Activated CD8-positive, alpha-beta memory T cell treated with anti-CD3 and anti-CD28 coated beads for 36 hours (primary cell): ENCODE measurements around the gene ARHGAP12. TPM values are rescaled to one million over a fixed set of nuclear protein-coding genes. Genes with fewer than 3 reads are reported as not detected.
"Not testable (repeated sequence)": the region's sequence is repeated elsewhere in the genome, so short reads cannot be mapped to it uniquely, and the experiment has no call there.

ENCODE experiments used
- CTCF ChIA-PET: fragments of 350-600 bp; sonication (Branson Sonifier 250); formaldehyde crosslinking; loops from one replicate; lab custom pipeline; 2021; ENCODE audit warnings: antibody characterized with exemption; lab: Charles Lee
- POLR2A ChIA-PET: fragments of 350-600 bp; sonication (Branson Sonifier 250); formaldehyde crosslinking; loops from one replicate; lab custom pipeline; 2021; ENCODE audit warnings: antibody characterized with exemption; lab: Charles Lee
- total RNA-seq, 2 experiments: library from RNA; stranded (reverse); gene quantifications; one replicate each; pipeline ENCODE4 v1.2.3, GENCODE V29; 2021

The ARHGAP12 gene
- total RNA-seq, 2 experiments from 2014 or later: 2.7 to 3.2 TPM

DNA sequence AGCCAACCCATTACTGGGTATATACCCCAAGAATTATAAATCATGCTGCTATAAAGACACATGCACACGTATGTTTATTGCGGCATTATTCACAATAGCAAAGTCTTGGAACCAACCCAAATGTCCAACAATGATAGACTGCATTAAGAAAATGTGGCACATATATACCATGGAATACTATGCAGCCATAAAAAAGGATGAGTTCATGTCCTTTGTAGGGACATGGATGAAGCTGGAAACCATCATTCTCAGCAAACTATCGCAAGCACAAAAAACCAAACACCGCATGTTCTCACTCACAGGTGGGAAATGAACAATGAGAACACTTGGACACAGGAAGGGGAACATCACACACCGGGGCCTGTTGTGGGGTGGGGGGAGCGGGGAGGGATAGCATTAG is 32.9 kb downstream of the ARHGAP12 start:
- POLR2A ChIA-PET, CTCF ChIA-PET: not testable (repeated sequence)

DNA sequence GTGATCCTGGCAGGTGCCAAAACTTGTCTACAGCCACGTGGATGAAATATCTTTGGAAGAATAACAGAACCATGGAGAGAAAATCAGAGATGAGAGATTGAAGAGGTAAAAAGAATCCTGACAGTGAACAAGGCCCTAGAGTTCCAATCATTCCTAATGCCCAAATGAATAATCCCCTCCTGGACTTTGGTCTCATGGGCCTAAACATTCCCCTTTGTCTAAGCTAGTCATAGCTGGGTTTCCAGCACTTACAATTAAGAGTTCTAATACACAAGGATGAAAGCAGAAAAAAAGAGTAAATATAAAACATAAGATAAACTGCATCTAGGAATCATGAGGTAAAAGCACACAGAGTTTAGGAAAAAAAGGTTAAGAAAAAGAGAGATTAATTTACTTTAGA is 40.2 kb downstream of the ARHGAP12 start:
- ChIA-PET CTCF (interaction anchor here (0.6 kb wide), 1 partner anchor 1820 kb away, joined by 5 read pairs; no protein-coding TSS in a partner anchor), POLR2A (no interaction called here)

DNA sequence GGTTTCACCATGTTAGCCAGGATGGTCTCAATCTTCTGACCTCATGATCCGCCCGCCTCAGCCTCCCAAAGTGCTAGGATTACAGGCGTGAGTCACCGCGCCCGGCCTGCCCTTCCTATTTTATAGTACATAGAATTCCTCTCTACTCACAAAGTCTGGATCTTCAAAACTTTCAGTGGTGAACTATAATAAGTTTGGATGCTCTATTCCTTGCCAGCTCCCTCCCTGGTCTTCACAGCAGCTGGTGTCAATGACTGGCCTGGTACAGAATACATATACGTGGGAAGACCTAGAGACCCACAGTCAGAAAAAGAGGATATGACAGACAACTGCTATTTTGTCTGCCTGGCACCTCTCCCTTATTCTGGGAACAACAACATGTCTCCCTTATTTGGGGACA is 40.8 kb downstream of the ARHGAP12 start:
- POLR2A ChIA-PET: no interaction called here

DNA sequence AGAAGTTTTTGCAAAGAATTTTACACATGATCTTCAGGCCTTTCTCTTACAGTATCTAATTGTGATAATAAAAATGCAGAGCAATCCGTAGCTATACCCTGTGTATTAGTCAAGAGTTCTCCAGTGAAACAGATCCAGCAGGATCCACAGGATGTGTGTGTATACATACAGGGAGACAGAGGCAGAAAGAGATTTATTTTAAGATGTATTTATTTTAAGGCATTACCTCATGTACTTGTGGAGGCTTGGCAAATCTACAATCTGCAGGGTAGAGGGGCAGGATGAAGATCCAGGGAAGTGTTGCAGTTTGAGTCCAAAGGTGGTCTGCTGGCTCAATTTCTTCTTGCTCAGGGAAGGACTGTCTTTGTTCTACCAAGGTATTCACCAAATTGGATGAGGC is 41.7 kb downstream of the ARHGAP12 start:
- ChIA-PET CTCF (no interaction called here), POLR2A (no interaction called here)

More for the DNA sequence above, 40.8 kb downstream of the ARHGAP12 start:
- CTCF ChIA-PET: no interaction called here

DNA sequence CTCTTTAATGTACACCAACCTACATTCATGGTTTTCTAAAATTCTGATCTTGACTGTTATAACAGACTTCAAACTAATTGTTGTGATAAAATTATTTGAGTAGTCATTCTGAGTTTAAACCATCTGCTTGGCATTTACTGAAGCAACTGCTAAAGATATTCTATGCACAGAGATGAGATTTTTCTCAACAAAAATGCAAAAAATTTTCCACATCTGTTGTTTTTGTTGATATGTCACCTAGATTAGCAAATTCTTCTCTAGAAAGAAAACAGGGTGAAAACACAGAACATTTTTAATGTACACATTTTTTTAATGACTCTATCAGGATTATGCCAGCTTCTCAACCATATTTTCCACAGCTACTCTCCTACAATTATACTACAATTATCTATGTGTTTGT is 42.7 kb downstream of the ARHGAP12 start:
- CTCF ChIA-PET: no interaction called here
- POLR2A ChIA-PET: no interaction called here

DNA sequence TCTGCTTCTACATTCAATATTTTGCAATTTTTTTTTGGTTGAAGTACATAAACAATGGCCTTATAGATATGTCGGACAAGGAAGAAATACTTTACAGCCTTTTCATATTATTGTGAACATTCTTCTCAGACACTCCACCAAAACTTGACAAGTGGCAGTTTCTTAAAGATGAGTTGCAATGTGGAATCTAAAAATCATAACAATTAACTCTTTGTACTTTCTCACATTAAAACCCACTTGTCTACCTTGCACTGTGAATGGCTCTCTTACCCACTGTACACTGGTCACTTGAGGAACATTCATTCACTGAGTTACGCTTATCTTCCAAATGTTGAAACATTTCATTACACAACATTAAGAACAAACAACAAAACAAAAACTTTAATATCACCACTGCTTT is 44.2 kb downstream of the ARHGAP12 start:
- ChIA-PET POLR2A (no interaction called here), CTCF (no interaction called here)

DNA sequence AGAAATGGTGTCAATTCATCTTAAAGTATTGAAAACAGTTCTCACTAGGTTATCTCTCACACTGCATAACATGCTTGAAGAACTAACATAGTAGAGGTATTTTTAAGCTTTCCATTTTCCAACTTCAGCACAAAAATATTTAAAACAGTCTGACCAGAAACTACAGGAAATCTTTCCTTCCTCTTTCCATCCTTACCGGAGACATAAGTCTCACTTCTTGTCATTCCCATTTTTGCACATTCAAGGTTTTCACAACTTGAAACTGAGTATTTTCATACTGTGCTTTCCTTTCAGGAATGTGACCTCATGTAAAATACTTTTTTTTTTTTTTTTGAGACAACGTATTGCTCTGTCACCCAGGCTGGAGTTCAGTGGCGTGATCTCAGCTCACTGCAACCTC is 45.2 kb downstream of the ARHGAP12 start:
- POLR2A ChIA-PET: no interaction called here

DNA sequence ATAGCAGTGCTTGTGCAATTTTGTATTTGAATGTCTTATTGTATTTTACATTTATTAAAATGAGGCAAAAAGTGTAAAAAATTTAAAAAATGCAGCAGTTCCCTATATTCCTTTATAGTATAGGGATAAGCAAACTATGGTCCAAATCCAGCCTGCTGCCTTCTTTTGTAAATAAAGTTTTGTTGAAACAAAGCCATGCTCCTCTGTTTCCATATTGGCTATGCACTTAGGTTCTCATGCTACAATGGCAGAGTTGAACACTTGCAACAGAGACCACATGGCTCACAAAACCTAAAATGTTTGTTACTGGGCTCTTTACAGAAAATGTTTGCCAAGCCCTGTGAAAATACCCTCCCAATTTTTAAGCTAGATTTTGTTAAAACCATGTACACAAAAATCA is 50.1 kb downstream of the ARHGAP12 start:
- CTCF ChIA-PET: interaction anchor here (0.9 kb wide), 1 partner anchor 16 kb away, joined by 5 read pairs; no protein-coding TSS in a partner anchor
- POLR2A ChIA-PET: no interaction called here

More for the DNA sequence above, 45.2 kb downstream of the ARHGAP12 start:
- CTCF ChIA-PET: no interaction called here

DNA sequence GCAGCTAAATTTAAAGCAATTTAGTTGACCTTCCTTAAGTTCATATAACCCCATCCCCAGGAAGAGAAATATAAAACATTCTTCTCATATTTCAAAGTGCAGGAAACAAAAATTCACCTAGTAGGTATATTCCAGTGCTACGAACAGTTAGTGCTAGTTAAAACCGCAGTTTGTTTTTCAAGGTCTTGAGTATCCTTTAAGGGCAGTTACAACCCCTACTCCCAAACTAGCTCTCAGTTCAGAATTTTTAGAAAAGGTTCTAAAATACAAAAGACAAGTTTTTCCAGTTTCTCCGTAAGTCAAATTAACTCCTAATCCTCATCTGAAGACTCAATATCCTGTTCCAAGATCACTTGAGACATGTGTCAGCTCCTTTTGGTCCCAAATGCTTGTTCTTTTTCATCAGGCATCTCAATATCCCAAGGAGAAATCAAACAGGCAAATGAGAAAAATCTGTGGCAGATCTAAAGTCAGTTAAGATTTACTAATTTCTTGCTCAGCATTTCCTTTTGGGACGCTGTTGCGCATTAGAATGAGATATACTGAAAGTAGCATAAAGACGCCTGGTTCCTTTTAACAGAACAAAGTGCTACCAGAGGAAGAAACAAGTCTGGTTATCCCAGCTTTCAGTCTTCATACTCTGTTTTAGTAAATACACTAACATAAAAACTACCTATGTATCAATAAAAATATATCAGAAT is 51.8 kb downstream of the ARHGAP12 start:
- ChIA-PET POLR2A (no interaction called here), CTCF (interaction anchor here (0.5 kb wide), 1 partner anchor 794 kb away, joined by 3 read pairs; no protein-coding TSS in a partner anchor)

DNA sequence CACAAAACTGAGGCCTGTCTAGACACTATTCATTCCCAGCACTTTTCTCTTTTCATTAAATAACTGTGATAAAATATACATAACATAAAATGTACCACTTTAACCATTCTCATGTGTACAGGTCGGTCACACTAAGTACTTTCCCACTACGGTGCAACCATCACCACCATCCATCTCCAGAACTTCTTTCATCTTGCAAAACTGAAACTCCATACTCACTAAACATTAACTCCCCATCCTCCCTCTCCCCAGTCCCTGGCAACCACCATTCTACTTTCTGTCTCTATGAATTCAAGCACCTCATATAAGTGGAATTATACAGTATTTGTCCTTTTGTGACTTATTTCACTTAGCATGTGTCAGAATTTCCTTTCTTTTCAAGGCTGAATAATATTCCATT is 53.0 kb downstream of the ARHGAP12 start:
- POLR2A ChIA-PET: no interaction called here
- CTCF ChIA-PET: interaction anchor here (0.7 kb wide), 1 partner anchor 22 kb away, joined by 3 read pairs; no protein-coding TSS in a partner anchor

DNA sequence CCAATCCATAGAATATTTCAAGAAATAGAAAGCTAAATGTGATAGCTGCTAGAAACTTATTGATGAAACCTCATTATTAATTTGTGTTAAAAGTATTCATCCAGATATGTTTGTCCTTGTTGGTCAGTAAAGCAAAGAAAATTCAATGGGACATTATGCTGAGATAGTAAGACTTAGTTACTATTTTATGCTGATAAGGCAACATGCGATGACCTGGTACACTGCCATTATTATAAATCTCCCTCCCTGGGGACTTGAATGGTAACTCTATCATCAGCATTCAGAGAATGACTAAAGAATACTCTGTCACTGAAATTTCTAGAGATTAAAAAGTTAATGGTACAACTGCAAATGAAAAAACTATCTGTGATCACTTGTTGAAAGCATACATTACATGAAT is 54.9 kb downstream of the ARHGAP12 start:
- CTCF ChIA-PET: no interaction called here

DNA sequence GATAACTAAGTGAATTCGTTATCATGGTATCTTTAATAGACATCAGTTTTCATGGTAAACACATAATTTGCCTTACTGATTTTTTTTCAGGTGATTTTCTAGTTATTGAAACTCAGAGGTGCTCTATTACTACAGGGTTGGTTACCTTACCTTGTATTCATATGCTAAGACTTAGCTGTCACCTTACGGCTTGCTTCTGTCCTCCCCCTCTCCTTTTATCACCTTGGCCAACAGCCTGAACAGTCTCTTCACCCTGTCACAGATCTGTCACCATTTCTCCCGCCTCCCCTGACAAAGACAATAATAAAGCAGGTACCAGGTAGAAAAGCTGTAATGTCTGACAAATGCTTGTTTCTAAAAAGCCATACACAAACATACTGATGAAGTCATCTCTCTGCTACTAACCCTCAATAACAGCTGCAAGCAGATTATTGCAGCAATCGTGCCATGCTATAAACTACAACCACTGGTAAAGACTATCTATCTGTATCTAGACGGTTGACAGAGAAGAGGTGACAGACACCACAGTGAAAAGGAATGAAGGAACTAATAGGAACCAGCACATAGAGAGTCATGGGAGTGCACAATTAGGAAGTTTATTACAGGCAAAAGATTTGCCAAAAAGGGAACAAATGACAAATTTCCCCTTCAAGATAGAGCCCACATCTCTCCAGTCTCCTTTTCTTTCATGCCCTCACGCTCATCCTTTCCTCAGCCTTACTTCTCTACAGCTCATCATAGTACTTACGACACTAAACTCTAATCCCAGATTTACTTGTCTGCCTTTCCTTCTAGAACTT is 57.2 kb downstream of the ARHGAP12 start:
- ChIA-PET CTCF (no interaction called here), POLR2A (no interaction called here)

More for the DNA sequence above, 54.9 kb downstream of the ARHGAP12 start:
- POLR2A ChIA-PET: no interaction called here

DNA sequence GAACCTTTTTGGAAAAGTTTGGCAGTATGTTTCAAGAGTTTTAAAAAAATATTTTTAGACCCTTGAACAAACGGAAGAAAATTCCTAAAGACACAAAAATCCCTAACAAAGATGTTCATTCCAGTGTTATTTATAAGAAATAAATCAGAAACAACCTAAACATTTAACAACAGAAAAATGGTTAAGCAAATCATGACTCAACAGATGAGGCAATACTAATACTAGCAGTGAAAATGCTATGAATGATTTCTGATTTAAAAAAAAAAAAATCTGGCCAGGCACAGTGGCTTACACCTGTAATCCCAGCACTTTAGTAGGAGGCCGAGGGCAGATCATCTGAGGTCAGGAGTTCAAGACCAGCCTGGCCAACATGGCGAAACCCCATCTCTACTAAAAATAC is 61.0 kb downstream of the ARHGAP12 start:
- POLR2A ChIA-PET: no interaction called here
- CTCF ChIA-PET: interaction anchor here (0.7 kb wide), 1 partner anchor 497 kb away, joined by 3 read pairs; no protein-coding TSS in a partner anchor

DNA sequence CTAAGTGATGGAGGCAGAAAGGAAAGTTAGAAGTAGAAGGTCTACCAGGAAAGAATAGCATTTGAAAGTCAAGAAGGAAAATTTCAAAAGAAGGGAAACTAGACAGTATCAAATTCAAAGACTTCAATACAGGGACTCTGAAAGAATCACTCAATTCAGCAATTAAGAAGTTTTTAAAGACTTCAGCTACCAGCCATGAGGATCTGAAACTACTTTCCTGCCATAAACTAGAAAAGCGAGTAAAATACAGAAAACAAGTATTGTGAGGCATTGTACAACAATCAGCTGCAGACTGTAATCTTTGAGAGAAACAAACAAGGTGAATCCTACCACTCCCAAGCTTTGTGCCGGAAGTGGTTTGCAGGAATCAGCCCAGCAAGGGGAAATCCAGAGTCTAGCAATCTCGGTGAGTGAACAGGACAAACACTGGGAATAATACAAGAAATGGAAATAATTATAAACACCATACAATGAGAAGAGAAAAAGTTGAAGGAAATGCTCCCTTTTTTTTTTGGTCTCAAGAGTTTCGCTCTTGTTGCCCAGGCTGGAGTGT is 62.4 kb downstream of the ARHGAP12 start:
- POLR2A ChIA-PET: interaction anchor here (0.7 kb wide), 1 partner anchor 543 kb away, joined by 3 read pairs; no protein-coding TSS in a partner anchor

DNA sequence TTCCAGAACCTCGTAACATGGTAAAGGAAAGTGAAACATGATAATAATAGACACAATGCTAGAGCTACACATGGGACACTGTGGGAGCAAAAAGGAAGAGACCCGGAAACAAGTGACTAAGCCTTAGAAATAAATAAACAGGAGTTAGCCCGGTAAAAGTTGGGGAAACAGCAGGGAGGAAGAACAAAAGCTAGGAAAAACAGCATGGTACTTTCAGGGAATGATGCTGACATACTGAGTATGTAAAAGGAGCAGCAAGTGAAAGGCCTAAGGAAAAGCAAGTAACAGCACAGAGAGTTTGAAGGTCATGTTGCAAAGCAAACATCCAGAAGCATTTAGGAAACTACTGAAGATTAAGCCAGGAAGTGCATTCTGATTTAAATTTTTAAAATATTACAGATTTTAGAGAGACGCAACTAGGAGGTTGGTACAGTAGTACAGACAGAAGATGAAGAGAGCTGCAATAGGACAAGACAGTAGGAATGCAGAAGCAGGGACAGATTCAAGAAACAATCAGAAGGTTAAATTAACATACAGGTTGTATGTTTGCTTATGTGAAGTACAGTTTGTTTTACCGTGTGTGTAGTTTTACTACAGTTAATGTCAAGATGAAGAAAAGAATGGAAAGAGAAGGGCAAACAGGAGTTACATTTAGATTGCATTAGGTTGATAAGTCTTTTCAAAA is 63.7 kb downstream of the ARHGAP12 start:
- POLR2A ChIA-PET: no interaction called here

More for the DNA sequence above, 62.4 kb downstream of the ARHGAP12 start:
- CTCF ChIA-PET: interaction anchor here (0.9 to 1.9 kb wide), 2 partner anchors 116 to 139 kb away, joined by 3 to 5 read pairs; no protein-coding TSS in a partner anchor

DNA sequence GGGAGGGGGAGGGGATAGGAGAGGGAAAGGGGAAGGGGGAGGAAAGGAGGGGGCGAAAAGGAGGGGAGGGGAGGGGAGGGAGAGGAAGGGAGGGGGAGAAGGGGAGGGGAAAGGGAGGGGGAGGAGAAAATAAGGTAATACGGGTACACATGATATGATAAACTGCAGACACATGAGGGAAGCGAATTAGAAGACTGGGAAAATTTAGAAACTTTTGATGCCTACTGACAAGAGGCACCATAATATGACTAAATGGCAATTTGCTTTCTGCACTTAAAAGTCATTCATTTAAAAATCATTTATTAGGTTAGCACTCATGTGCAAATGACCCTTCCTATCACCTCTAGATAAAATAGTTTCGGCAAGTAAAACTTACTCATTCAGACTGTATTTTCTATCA is 73.6 kb downstream of the ARHGAP12 start:
- CTCF ChIA-PET: no interaction called here
- POLR2A ChIA-PET: no interaction called here

More for the DNA sequence above, 63.7 kb downstream of the ARHGAP12 start:
- CTCF ChIA-PET: interaction anchor here (0.9 to 1.9 kb wide), 2 partner anchors 117 to 140 kb away, joined by 3 to 5 read pairs; no protein-coding TSS in a partner anchor

DNA sequence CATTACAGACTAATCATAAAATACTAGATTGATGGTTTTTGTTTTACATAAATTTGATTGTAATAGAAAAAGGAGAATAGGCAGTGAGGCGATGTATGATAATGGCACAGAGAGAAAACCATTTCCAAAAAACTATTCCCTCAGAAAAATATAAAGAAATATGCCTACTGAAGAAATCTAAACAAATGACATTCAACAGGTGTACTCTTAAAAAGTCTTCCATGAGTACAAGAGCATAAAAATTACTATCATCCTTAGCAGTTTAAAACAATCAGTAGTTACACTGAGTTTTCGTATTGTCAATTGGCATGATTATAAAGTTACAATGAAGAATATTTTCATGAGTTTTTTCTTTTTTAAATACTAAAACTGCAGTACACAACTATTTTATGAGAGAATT is 75.0 kb downstream of the ARHGAP12 start:
- ChIA-PET POLR2A (no interaction called here), CTCF (interaction anchor here (0.6 kb wide), 1 partner anchor 22 kb away, joined by 3 read pairs; no protein-coding TSS in a partner anchor)

DNA sequence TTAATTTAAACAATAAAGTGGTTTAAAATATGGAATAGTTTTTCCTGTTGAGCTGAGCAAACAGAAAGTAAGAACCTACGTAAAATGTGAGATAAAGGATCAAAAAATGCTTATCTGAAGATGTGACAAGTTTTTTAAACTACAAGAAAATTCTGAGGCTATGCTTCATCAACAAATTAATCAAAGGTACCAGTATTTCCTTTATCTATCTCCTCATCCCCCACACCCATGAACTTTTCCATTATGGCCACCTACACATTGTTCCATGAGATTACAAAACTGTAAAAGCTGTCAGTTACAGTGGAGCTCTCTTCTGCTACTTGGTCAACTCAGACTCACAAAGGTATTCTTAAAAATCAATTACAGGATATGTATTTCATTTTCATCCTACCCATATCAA is 77.4 kb downstream of the ARHGAP12 start:
- CTCF ChIA-PET: interaction anchor here (0.5 kb wide), 1 partner anchor 37 kb away, joined by 3 read pairs; no protein-coding TSS in a partner anchor
- POLR2A ChIA-PET: no interaction called here

DNA sequence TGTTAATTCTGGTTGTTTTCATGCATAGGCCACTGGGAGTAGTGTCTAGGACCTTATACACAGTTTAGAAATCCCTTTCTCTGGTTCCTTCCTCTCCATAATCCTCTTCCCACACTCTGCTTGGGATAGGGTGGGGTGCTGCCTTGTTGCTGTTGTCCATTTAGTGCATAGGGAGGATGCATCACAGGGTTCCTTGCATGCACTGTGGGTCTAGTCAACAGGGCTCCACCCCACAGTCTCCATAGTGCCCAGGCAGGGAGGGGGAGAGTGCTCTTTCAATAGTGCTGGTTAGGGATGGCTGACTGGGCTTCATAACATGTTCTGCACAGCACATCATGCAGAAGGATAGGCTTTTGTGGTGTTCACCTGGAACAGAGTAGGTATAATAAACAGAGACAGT is 81.1 kb downstream of the ARHGAP12 start:
- ChIA-PET POLR2A (no interaction called here), CTCF (no interaction called here)
